Gastroesophageal sphincter (tissue), 3 donors: ENCODE measurements around the gene C2CD2.

Experiments
- POLR2A ChIP-seq, 2 donors: fragments of 450-650 bp; IDR thresholded peaks; one replicate each; pipeline ENCODE4 v1.6.1; 2017; ENCODE audit warnings: antibody characterized with exemption in 2 of 2, mild to moderate bottlenecking in 2 of 2, moderate library complexity in 1 of 2
- TF ChIP-seq, protein P1 (sequence below), 4 experiments: fragments of 200-600 bp in 2 of 4; fragments of 450-650 bp in 2 of 4; sonication (generic) in 1 of 4; IDR thresholded peaks; one replicate each; pipeline ENCODE4 v1.5.1; 2017 to 2019; ENCODE audit warnings: antibody characterized with exemption in 4 of 4, mild to moderate bottlenecking in 2 of 4, moderate library complexity in 2 of 4

DNA sequence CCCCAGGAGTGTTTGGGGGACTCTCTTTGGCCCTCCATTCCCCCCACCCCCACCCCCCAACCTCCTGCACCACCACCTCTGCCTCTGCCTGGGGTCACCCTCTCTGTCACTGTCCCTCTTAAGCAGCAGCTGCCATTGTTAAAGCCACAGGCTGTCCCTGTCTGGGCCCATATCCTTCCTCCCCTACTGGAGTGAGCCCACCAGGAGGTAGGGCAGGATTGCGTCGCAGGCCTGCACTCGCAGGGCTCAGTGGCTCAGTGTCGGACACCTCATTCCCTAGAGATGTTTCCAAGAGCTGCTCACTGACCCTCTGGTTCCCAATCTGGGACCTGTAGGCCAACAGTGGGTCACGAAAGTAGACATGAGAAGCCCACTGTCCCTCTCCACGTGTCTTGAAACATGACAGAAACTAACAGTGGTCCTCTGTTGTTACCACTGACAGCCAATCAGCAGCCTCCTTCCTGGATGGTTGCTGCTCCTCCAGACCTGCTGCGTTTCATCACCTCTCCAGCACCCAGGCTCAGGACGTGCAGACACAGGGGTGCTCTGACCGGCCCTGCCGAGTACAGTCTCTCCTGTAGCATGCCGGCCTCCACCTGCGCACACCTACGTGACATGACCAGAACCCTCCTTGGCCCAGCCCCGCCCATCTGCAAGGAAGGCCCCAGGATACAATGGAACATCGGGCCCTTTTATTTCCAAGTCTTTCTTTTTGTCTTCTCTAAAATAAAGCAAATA lies 82.4 kb downstream of the C2CD2 start:
- TF ChIP-seq POLR2A (IDR thresholded peaks at IDR 0.05) = no peak
- TF ChIP-seq, protein P1, sequence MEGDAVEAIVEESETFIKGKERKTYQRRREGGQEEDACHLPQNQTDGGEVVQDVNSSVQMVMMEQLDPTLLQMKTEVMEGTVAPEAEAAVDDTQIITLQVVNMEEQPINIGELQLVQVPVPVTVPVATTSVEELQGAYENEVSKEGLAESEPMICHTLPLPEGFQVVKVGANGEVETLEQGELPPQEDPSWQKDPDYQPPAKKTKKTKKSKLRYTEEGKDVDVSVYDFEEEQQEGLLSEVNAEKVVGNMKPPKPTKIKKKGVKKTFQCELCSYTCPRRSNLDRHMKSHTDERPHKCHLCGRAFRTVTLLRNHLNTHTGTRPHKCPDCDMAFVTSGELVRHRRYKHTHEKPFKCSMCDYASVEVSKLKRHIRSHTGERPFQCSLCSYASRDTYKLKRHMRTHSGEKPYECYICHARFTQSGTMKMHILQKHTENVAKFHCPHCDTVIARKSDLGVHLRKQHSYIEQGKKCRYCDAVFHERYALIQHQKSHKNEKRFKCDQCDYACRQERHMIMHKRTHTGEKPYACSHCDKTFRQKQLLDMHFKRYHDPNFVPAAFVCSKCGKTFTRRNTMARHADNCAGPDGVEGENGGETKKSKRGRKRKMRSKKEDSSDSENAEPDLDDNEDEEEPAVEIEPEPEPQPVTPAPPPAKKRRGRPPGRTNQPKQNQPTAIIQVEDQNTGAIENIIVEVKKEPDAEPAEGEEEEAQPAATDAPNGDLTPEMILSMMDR (IDR thresholded peaks at IDR 0.05) = no peak
